Astrocyte (in vitro differentiated cells and primary cell): ENCODE data around the gene PKD2.

Experiments used
- CTCF ChIP-seq: IDR thresholded peaks from 2 replicates; pipeline ENCODE4 v1.5.1; 2011; ENCODE audit warnings: low read depth, mild to moderate bottlenecking, inconsistent platforms, low read length, moderate library complexity; ENCODE audit not compliant: insufficient read depth
- EZH2 ChIP-seq: IDR thresholded peaks from 2 replicates; pipeline ENCODE4 v1.6.1; 2012; ENCODE audit warnings: mild to moderate bottlenecking, low read length, inconsistent platforms; ENCODE audit not compliant: insufficient read depth

DNA sequence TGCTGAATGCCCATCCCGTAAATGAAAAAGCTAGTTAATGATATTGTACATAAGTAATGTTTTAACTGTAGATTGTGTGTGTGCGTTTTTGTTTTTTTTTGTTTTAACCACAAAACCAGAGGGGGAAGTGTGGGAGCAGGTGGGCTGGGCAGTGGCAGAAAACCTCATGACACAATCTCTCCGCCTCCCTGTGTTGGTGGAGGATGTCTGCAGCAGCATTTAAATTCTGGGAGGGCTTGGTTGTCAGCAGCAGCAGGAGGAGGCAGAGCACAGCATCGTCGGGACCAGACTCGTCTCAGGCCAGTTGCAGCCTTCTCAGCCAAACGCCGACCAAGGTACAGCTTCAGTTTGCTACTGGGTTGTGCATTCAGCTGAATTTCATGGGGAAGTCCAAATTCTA lies 32.0 kb upstream of the PKD2 start, which contains the start of gene SPP1:
- no peak for TF ChIP-seq CTCF
- no peak for TF ChIP-seq EZH2
